ENCODE measurements around the gene ST8SIA5. TPM values are rescaled to one million over a fixed set of nuclear protein-coding genes. Genes with fewer than 3 reads are reported as not detected.

Gene ST8SIA5
- total and polyA plus RNA-seq, 2 experiments from 2014 or later, result 3.3 to 4.8 TPM

GRCh38 chr18:46761059-46761769 is 4.4 kb upstream of the ST8SIA5 start:
- Mint-ChIP-seq H3K27ac (no peak overlapping the region), H3K27me3 (ENCODE audit: insufficient read depth, low read depth, poor library complexity) (peaks cover 28% of the 10 kb centered on the region), H3K4me1 (peaks cover 13% of the 10 kb centered on the region), H3K4me3 (no peak overlapping the region), H3K9me3 (no peaks in the 10 kb centered on the region), H3K36me3 (ENCODE audit: low read depth) (no peaks in the 10 kb centered on the region)
- H3K27me3 ChIP-seq (ENCODE audit: insufficient read depth), result peaks cover 49% of the 10 kb centered on the region
- no peak overlapping the region for H3K4me2 ChIP-seq
- H3K79me2 ChIP-seq (replicated peaks; ENCODE audit: insufficient read depth), result no peaks in the 10 kb centered on the region
- no peak for DNase-seq (ENCODE audit: low spot score)
- no peak for TF ChIP-seq STAT1 (IDR thresholded peaks at IDR 0.05; ENCODE audit: unreplicated experiment)
- TF ChIP-seq NANOG (IDR thresholded peaks at IDR 0.05; ENCODE audit: borderline replicate concordance), result no peak
- TF ChIP-seq CREB1 (CRISPR knock-in tag; IDR thresholded peaks at IDR 0.05; ENCODE audit: low read depth), result no peak
- TF ChIP-seq POLR2AphosphoS5 (IDR thresholded peaks at IDR 0.05; ENCODE audit: low read depth), result no peak
- TF ChIP-seq REST (IDR thresholded peaks at IDR 0.05; ENCODE audit: unreplicated experiment), result no peak
- no peak for TF ChIP-seq EZH2phosphoT487 (IDR thresholded peaks at IDR 0.05; ENCODE audit: unreplicated experiment)
- no peak for TF ChIP-seq EZH2 (IDR thresholded peaks at IDR 0.05; ENCODE audit: low read depth, unreplicated experiment)
- TF ChIP-seq ZNF331 (CRISPR knock-in tag; IDR thresholded peaks at IDR 0.05; ENCODE audit: low read depth), result no peak
- H2AFZ ChIP-seq, result no peak overlapping the region
- peaks cover 10% of the 10 kb centered on the region; the same call in 1 of the 2 replicates for H3F3A ChIP-seq (replicated peaks; ENCODE audit: low read depth)
- H3K36me3 ChIP-seq (ENCODE audit: insufficient read depth), result no peaks in the 10 kb centered on the region
- no peak for ATAC-seq
- H3K27ac ChIP-seq (ENCODE audit: low read depth), result no peak overlapping the region
- no peaks in the 10 kb centered on the region; the same call in 1 of the 2 replicates for H4K20me1 ChIP-seq (replicated peaks; ENCODE audit: insufficient read depth)
- H3K4me1 ChIP-seq (ENCODE audit: insufficient read depth), result peaks cover 9% of the 10 kb centered on the region; the same call in 1 of the 2 replicates
- H3K4me3 ChIP-seq, result no peak overlapping the region
- peaks cover 14% of the 10 kb centered on the region; the same call in 1 of the 2 replicates for H3K9me2 ChIP-seq (ENCODE audit: insufficient read depth)

GRCh38 chr18:46759890-46760289 is 3.0 kb upstream of the ST8SIA5 start:
- H3K4me1 ChIP-seq (ENCODE audit: insufficient read depth), result peaks cover 17% of the 10 kb centered on the region
- H3K79me2 ChIP-seq (replicated peaks; ENCODE audit: insufficient read depth), result no peaks in the 10 kb centered on the region
- peaks cover 61% of the 10 kb centered on the region for H3K27me3 ChIP-seq (ENCODE audit: insufficient read depth)
- H3K36me3 ChIP-seq (ENCODE audit: insufficient read depth), result no peaks in the 10 kb centered on the region
- H3K4me3 ChIP-seq, result no peak overlapping the region
- DNase-seq (ENCODE audit: low spot score), result no peak
- Mint-ChIP-seq H3K36me3 (ENCODE audit: low read depth) (no peaks in the 10 kb centered on the region), H3K4me1 (peaks cover 25% of the 10 kb centered on the region), H3K9me3 (no peaks in the 10 kb centered on the region), H3K27me3 (ENCODE audit: insufficient read depth, low read depth, poor library complexity) (peaks cover 39% of the 10 kb centered on the region), H3K4me3 (no peak overlapping the region), H3K27ac (no peak overlapping the region)
- H3K4me2 ChIP-seq, result no peak overlapping the region
- no peak for ATAC-seq
- peaks cover 15% of the 10 kb centered on the region; the same call in 1 of the 2 replicates for H3F3A ChIP-seq (replicated peaks; ENCODE audit: low read depth)
- no peaks in the 10 kb centered on the region; the same call in 1 of the 2 replicates for H4K20me1 ChIP-seq (replicated peaks; ENCODE audit: insufficient read depth)
- no peak overlapping the region for H2AFZ ChIP-seq
- no peak overlapping the region for H3K27ac ChIP-seq (ENCODE audit: low read depth)
- H3K9me2 ChIP-seq (ENCODE audit: insufficient read depth), result peaks cover 9% of the 10 kb centered on the region; the same call in 1 of the 2 replicates
- no peak for TF ChIP-seq POLR2AphosphoS5 (IDR thresholded peaks at IDR 0.05; ENCODE audit: low read depth)
- TF ChIP-seq JUNB (IDR thresholded peaks at IDR 0.05; ENCODE audit: unreplicated experiment), result no peak
- TF ChIP-seq ETS1 (IDR thresholded peaks at IDR 0.05), result no peak
- no peak for TF ChIP-seq EZH2 (IDR thresholded peaks at IDR 0.05; ENCODE audit: low read depth, unreplicated experiment)
- no peak for TF ChIP-seq ZNF462 (CRISPR knock-in tag; IDR thresholded peaks at IDR 0.05)
